Liver (tissue), 9 donors: Measurements from ENCODE around the gene RHOD. TPM values are rescaled to one million over a fixed set of nuclear protein-coding genes. Genes with fewer than 3 reads are reported as not detected.

ENCODE experiments used
- DNase-seq: peaks from one replicate; pipeline ENCODE4 v3.0.0-alpha.2; 2017; ENCODE audit warnings: low spot score
- H3K27ac ChIP-seq, 2 donors: one replicate each; pipeline ENCODE4 v1.7.0; 2013; ENCODE audit warnings: inconsistent platforms in 2 of 2, low read length in 2 of 2, control low read depth in 1 of 2, low read depth in 1 of 2, mild to moderate bottlenecking in 1 of 2
- H3K27me3 ChIP-seq, 4 donors: one replicate each; pipeline versions ENCODE4 v1.6.1 to v1.7.0; 2013; ENCODE audit warnings: low read length in 3 of 4, inconsistent platforms in 1 of 4, mild to moderate bottlenecking in 1 of 4, moderate library complexity in 1 of 4; ENCODE audit not compliant: control insufficient read depth in 4 of 4, insufficient read depth in 4 of 4
- H3K36me3 ChIP-seq, 4 donors: one replicate each; pipeline versions ENCODE4 v1.6.1 to v1.7.0; 2013; ENCODE audit warnings: low read length in 3 of 4, mild to moderate bottlenecking in 3 of 4, low read depth in 1 of 4, moderate library complexity in 1 of 4; ENCODE audit not compliant: control insufficient read depth in 4 of 4, insufficient read depth in 3 of 4
- H3K4me1 ChIP-seq, 4 donors: one replicate each; pipeline versions ENCODE4 v1.6.1 to v1.7.0; 2013; ENCODE audit warnings: low read length in 3 of 4, mild to moderate bottlenecking in 3 of 4, moderate library complexity in 1 of 4; ENCODE audit not compliant: control insufficient read depth in 4 of 4, insufficient read depth in 4 of 4
- H3K4me3 ChIP-seq, 3 donors: one replicate each; pipeline versions ENCODE4 v1.6.1 to v1.7.0; 2013; ENCODE audit warnings: low read length in 3 of 3, control low read depth in 1 of 3, low read depth in 1 of 3, mild to moderate bottlenecking in 1 of 3
- H3K9ac ChIP-seq, 2 donors: one replicate each; pipeline ENCODE4 v1.7.0; 2013; ENCODE audit warnings: low read length in 2 of 2, mild to moderate bottlenecking in 2 of 2, moderate library complexity in 2 of 2, control low read depth in 1 of 2, low read depth in 1 of 2
- H3K9me3 ChIP-seq, 4 donors: one replicate each; pipeline versions ENCODE4 v1.6.1 to v1.7.0; 2013; ENCODE audit warnings: low read length in 3 of 4; ENCODE audit not compliant: control insufficient read depth in 4 of 4
- ATF3 ChIP-seq: IDR thresholded peaks from 2 replicates; pipeline ENCODE4 v1.6.1; 2016; ENCODE audit warnings: antibody characterized with exemption
- FOXA1 ChIP-seq: IDR thresholded peaks from 2 replicates; pipeline ENCODE4 v1.6.1; 2016; ENCODE audit warnings: antibody characterized with exemption
- FOXA2 ChIP-seq: IDR thresholded peaks from 2 replicates; pipeline ENCODE4 v1.6.1; 2016; ENCODE audit warnings: antibody characterized with exemption
- GABPA ChIP-seq, 2 donors: IDR thresholded peaks in 1 of 2; conservative IDR thresholded peaks in 1 of 2; 2 replicates each; pipeline ENCODE4 v1.6.1; 2016; ENCODE audit warnings: antibody characterized with exemption in 2 of 2, mild to moderate bottlenecking in 1 of 2, moderate library complexity in 1 of 2
- HNF4A ChIP-seq, 2 donors: conservative IDR thresholded peaks; 2 replicates each; pipeline ENCODE4 v1.6.1; 2016; ENCODE audit warnings: antibody characterized with exemption in 2 of 2, mild to moderate bottlenecking in 2 of 2
- HNF4G ChIP-seq: IDR thresholded peaks from 2 replicates; pipeline ENCODE4 v1.6.1; 2016; ENCODE audit warnings: antibody characterized with exemption
- JUND ChIP-seq, 2 donors: IDR thresholded peaks; 2 replicates each; pipeline ENCODE4 v1.6.1; 2016; ENCODE audit warnings: antibody characterized with exemption in 2 of 2
- MAX ChIP-seq: IDR thresholded peaks from 2 replicates; pipeline ENCODE4 v1.6.1; 2016; ENCODE audit warnings: antibody characterized with exemption
- NR2F2 ChIP-seq: IDR thresholded peaks from 2 replicates; pipeline ENCODE4 v1.6.1; 2016; ENCODE audit warnings: antibody characterized with exemption
- RAD21 ChIP-seq, 2 donors: IDR thresholded peaks; 2 replicates each; pipeline ENCODE4 v1.6.1; 2016; ENCODE audit warnings: antibody characterized with exemption in 2 of 2, mild to moderate bottlenecking in 2 of 2
- REST ChIP-seq: IDR thresholded peaks from 2 replicates; pipeline ENCODE4 v1.6.1; 2016; ENCODE audit warnings: antibody characterized with exemption, mild to moderate bottlenecking
- RXRA ChIP-seq, 2 donors: IDR thresholded peaks; 2 replicates each; pipeline ENCODE4 v1.6.1; 2017 to 2018; ENCODE audit warnings: antibody characterized with exemption in 2 of 2, mild to moderate bottlenecking in 1 of 2
- TAF1 ChIP-seq: conservative IDR thresholded peaks from 2 replicates; pipeline ENCODE4 v1.6.1; 2016; ENCODE audit warnings: antibody characterized with exemption, mild to moderate bottlenecking
- YY1 ChIP-seq: IDR thresholded peaks from 2 replicates; pipeline ENCODE4 v1.6.1; 2016; ENCODE audit warnings: antibody characterized with exemption, mild to moderate bottlenecking
- ZBTB33 ChIP-seq: IDR thresholded peaks from 2 replicates; pipeline ENCODE4 v1.6.1; 2016; ENCODE audit warnings: antibody characterized with exemption
- WGBS: extraction: QIAGEN DNeasy Blood & Tissue Kit; methylation state at CpG from one replicate; pipeline ENCODE4 v1.1.7; 2013; 5-methylcytosine and 5-hydroxymethylcytosine counted together
- polyA plus RNA-seq, 2 donors: library from polyadenylated mRNA; stranded (reverse) in 1 of 2; unstranded in 1 of 2; fragments of 200-250 nt in 1 of 2; fragments of >200 nt in 1 of 2; fragmentation: Nextera tagmentation in 1 of 2; extraction: Ambion mirVana in 1 of 2; gene quantifications; one replicate each; pipeline versions ENCODE4 v1.2.1 to v1.2.3, GENCODE V29; 2013 to 2015
- total RNA-seq, 2 donors: library from RNA; depleted of rRNA; stranded (reverse); fragments of >200 nt; gene quantifications; one replicate each; pipeline ENCODE4 v1.2.3, GENCODE V29; 2014
- donor health status: healthy.
- donor health status: healthy.
- donor health status: healthy.
- donor health status: healthy.
- donor health status: healthy.

Gene RHOD
- total and polyA plus RNA-seq, 4 donors, result 7.8 to 50.7 (median 33.2) TPM

- H3K27me3 ChIP-seq, result no peaks in the 10 kb centered on the region
- H3K27ac ChIP-seq, result peak overlapping the region; percentile 90 to 93
- no peaks in the 10 kb centered on the region for H3K36me3 ChIP-seq
- no peak for DNase-seq
- WGBS, result 38% methylated on average over 10 of the region's 10 CpGs
- no peaks in the 10 kb centered on the region for H3K9me3 ChIP-seq
- TF ChIP-seq NR2F2, result no peak
- no peak for TF ChIP-seq FOXA1
- no peak for TF ChIP-seq RAD21 (IDR thresholded peaks at IDR 0.05)
- peak; percentile 66 for TF ChIP-seq MAX
- no peak for TF ChIP-seq ZBTB33
- no peak for TF ChIP-seq HNF4A (conservative IDR thresholded peaks at IDR 0.05)
- TF ChIP-seq JUND (IDR thresholded peaks at IDR 0.05), result no peak
- TF ChIP-seq HNF4G, result no peak
- H3K4me3 ChIP-seq, result peak overlapping the region; percentile 74 to 82 (median 81)
- peaks cover 24 to 71% (median 55%) of the 10 kb centered on the region in 4 donors for H3K4me1 ChIP-seq
- H3K9ac ChIP-seq, result peak overlapping the region; percentile 15 to 73
Measured at GRCh38 chr11:67057205-67057672, 592 bp downstream of the RHOD start.

GRCh38 chr11:67058506-67058905, 1.9 kb downstream of the RHOD start:
- H3K9me3 ChIP-seq, result no peaks in the 10 kb centered on the region
- WGBS, result 88% methylated on average over 8 of the region's 8 CpGs
- H3K4me1 ChIP-seq, result peaks cover 19 to 59% (median 45%) of the 10 kb centered on the region in 4 donors
- peak overlapping the region; percentile 25 to 65 for H3K27ac ChIP-seq
- no peak overlapping the region for H3K4me3 ChIP-seq
- no peaks in the 10 kb centered on the region for H3K27me3 ChIP-seq
- H3K9ac ChIP-seq, result no peak overlapping the region
- H3K36me3 ChIP-seq, result no peaks in the 10 kb centered on the region
- no peak for DNase-seq
- no peak for TF ChIP-seq REST
- no peak for TF ChIP-seq MAX
- TF ChIP-seq GABPA (IDR thresholded peaks at IDR 0.05 in 1 of 2, conservative IDR thresholded peaks at IDR 0.05 in 1 of 2), result no peak
- no peak for TF ChIP-seq TAF1
- no peak for TF ChIP-seq RAD21 (IDR thresholded peaks at IDR 0.05)
- TF ChIP-seq RXRA (IDR thresholded peaks at IDR 0.05), result no peak
- TF ChIP-seq FOXA2, result no peak
- no peak for TF ChIP-seq YY1
- TF ChIP-seq NR2F2, result no peak
- TF ChIP-seq ATF3, result no peak
- TF ChIP-seq FOXA1, result no peak
